Keratinocyte (primary cell): ENCODE results near the gene NKX2-2. TPM values are rescaled to one million over a fixed set of nuclear protein-coding genes. Genes with fewer than 3 reads are reported as not detected.

Experiments
- DNase-seq: peaks from one replicate; pipeline ENCODE4 v3.0.0-alpha.2; 2011; ENCODE audit warnings: low read depth, missing footprints, low spot score
- FAIRE-seq: peaks from 2 replicates; lab custom pipeline; 2011; peaks lifted over from hg19 to GRCh38; lab: Jason Lieb, UNC
- H2AFZ ChIP-seq: 2 replicates; pipeline ENCODE4 v1.6.0; 2012; ENCODE audit warnings: low read length, control low read depth, inconsistent platforms; ENCODE audit not compliant: control insufficient read depth
- H3K27ac ChIP-seq: 2 replicates; pipeline ENCODE4 v1.5.1; 2011; ENCODE audit warnings: low read length; ENCODE audit not compliant: control insufficient read depth, insufficient read depth
- H3K27me3 ChIP-seq: 3 replicates; pipeline ENCODE4 v1.6.0; 2011; ENCODE audit warnings: low read length; ENCODE audit not compliant: control insufficient read depth, insufficient read depth; ENCODE audit errors: extremely low read depth
- H3K36me3 ChIP-seq, 2 experiments: 2 replicates in 1 of 2; 3 replicates in 1 of 2; pipeline ENCODE4 v1.5.1; 2011; ENCODE audit warnings: low read length in 2 of 2, mild to moderate bottlenecking in 1 of 2; ENCODE audit not compliant: control insufficient read depth in 2 of 2, insufficient read depth in 2 of 2; ENCODE audit errors: extremely low read depth in 1 of 2
- H3K4me1 ChIP-seq: 3 replicates; pipeline ENCODE4 v1.5.1; 2011; ENCODE audit warnings: low read length; ENCODE audit not compliant: control insufficient read depth, insufficient read depth; ENCODE audit errors: extremely low read depth
- H3K4me2 ChIP-seq: 3 replicates; pipeline ENCODE4 v1.6.0; 2011; ENCODE audit warnings: low read depth, low read length; ENCODE audit not compliant: control insufficient read depth, insufficient read depth; ENCODE audit errors: extremely low read depth
- H3K4me3 ChIP-seq, 3 experiments: fragments of 200-600 bp in 1 of 3; sonication (generic) in 1 of 3; 2 replicates in 2 of 3; 3 replicates in 1 of 3; pipeline ENCODE4 v1.5.1; 2011 to 2016; ENCODE audit warnings: low read length in 3 of 3, mild to moderate bottlenecking in 3 of 3, control low read depth in 2 of 3, inconsistent platforms in 1 of 3, low read depth in 1 of 3, mixed read lengths in 1 of 3, mixed run types in 1 of 3, moderate library complexity in 1 of 3; ENCODE audit not compliant: control insufficient read depth in 2 of 3, insufficient read depth in 2 of 3; ENCODE audit errors: extremely low read depth in 1 of 3
- H3K79me2 ChIP-seq: 2 replicates; pipeline ENCODE4 v1.6.0; 2012; ENCODE audit warnings: low read length; ENCODE audit not compliant: control insufficient read depth, insufficient read depth
- H3K9ac ChIP-seq: 3 replicates; pipeline ENCODE4 v1.6.0; 2011; ENCODE audit warnings: low read length; ENCODE audit not compliant: control insufficient read depth, insufficient read depth; ENCODE audit errors: extremely low read depth
- H3K9me1 ChIP-seq: 3 replicates; pipeline ENCODE4 v1.6.0; 2011; ENCODE audit warnings: low read length; ENCODE audit not compliant: control insufficient read depth, insufficient read depth; ENCODE audit errors: extremely low read depth
- H3K9me3 ChIP-seq: 2 replicates; pipeline ENCODE4 v1.5.1; 2012; ENCODE audit warnings: low read depth, low read length; ENCODE audit not compliant: control insufficient read depth
- H4K20me1 ChIP-seq: 3 replicates; pipeline ENCODE4 v1.6.0; 2011; ENCODE audit warnings: low read length; ENCODE audit not compliant: control insufficient read depth, insufficient read depth; ENCODE audit errors: extremely low read depth
- EZH2 ChIP-seq: IDR thresholded peaks from one replicate; pipeline ENCODE4 v1.6.1; 2012; ENCODE audit warnings: inconsistent platforms, mild to moderate bottlenecking, low read length, moderate library complexity
- dilution Hi-C: fragments of 300-500 bp; cut with MboI; formaldehyde crosslinking; loops from one replicate; pipeline ENCODE4 v1.7.0; 2020; ENCODE audit warnings: low sequenced_read_pairs; ENCODE audit not compliant: extremely low pct_ligation_motif_present
- polyA plus RNA-seq, 5 experiments: library from polyadenylated mRNA; depleted of rRNA in 3 of 5; stranded (reverse) in 3 of 5; stranded (forward) in 1 of 5; unstranded in 1 of 5; fragments of >200 nt; gene quantifications; 1 replicate in 1 of 5; 2 replicates in 3 of 5; 3 replicates in 1 of 5; pipeline versions ENCODE4 v1.2.1 to v1.2.3, GENCODE V29; 2011 to 2012; ENCODE audit warnings: missing spikeins in 2 of 5, low read depth in 1 of 5, low replicate concordance in 1 of 5
- TF ChIP-seq, protein P1 (sequence below), 3 experiments: IDR thresholded peaks in 1 of 3; conservative IDR thresholded peaks in 1 of 3; optimal IDR thresholded peaks in 1 of 3; 2 replicates in 2 of 3; 3 replicates in 1 of 3; pipeline versions ENCODE3 to v1.5.1; 2011; ENCODE audit warnings: low read length in 3 of 3, mild to moderate bottlenecking in 3 of 3, moderate library complexity in 2 of 3, control low read depth in 1 of 3, inconsistent platforms in 1 of 3; ENCODE audit not compliant: insufficient read depth in 2 of 3; ENCODE audit errors: extremely low read depth in 1 of 3

Gene NKX2-2
- polyA plus RNA-seq, 1 donor (not counting 4 experiments of a cell fraction or from before 2014, with no cell fraction given) = not detected

DNA sequence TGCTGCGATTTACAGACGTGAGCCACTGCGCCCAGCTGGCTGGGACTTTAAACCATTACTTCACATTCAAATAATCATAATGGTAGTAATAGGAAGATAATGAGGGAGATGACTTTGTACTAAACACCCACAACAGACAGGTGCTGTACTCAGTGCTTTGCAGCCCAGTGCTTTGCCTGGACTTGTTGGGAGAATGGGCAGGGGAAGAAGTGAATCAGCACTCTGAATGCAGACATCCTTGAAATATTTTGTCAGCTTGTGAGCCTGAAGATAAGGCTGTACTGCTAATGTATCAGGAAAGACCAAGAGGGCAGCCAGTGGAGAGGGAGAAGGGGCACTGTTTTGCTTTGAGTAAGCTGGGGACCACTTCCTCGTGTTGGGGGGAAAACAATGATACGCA is 17.4 kb downstream of the NKX2-2 start:
- TF ChIP-seq EZH2 = no peak
- TF ChIP-seq, protein P1, sequence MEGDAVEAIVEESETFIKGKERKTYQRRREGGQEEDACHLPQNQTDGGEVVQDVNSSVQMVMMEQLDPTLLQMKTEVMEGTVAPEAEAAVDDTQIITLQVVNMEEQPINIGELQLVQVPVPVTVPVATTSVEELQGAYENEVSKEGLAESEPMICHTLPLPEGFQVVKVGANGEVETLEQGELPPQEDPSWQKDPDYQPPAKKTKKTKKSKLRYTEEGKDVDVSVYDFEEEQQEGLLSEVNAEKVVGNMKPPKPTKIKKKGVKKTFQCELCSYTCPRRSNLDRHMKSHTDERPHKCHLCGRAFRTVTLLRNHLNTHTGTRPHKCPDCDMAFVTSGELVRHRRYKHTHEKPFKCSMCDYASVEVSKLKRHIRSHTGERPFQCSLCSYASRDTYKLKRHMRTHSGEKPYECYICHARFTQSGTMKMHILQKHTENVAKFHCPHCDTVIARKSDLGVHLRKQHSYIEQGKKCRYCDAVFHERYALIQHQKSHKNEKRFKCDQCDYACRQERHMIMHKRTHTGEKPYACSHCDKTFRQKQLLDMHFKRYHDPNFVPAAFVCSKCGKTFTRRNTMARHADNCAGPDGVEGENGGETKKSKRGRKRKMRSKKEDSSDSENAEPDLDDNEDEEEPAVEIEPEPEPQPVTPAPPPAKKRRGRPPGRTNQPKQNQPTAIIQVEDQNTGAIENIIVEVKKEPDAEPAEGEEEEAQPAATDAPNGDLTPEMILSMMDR (optimal IDR thresholded peaks at IDR 0.05 in 1 of 3, IDR thresholded peaks at IDR 0.05 in 1 of 3, conservative IDR thresholded peaks at IDR 0.05 in 1 of 3; ENCODE audit: extremely low read depth in 1 of 3, insufficient read depth in 2 of 3, low read length in 3 of 3) = no peak
- no peak overlapping the region for H3K4me3 ChIP-seq
- H3K36me3 ChIP-seq = no peaks in the 10 kb centered on the region
- H4K20me1 ChIP-seq = no peaks in the 10 kb centered on the region
- H3K9me1 ChIP-seq = no peaks in the 10 kb centered on the region
- H3K79me2 ChIP-seq = no peaks in the 10 kb centered on the region
- H3K27ac ChIP-seq = no peak overlapping the region
- H3K9me3 ChIP-seq = no peaks in the 10 kb centered on the region
- no peak overlapping the region for H3K9ac ChIP-seq
- H2AFZ ChIP-seq = no peak overlapping the region
- H3K27me3 ChIP-seq = no peaks in the 10 kb centered on the region
- peaks cover 3% of the 10 kb centered on the region for H3K4me1 ChIP-seq
- dilution Hi-C loops = no loop called here
- FAIRE-seq (peak; percentile 88), DNase-seq (no peak)
- H3K4me2 ChIP-seq = no peak overlapping the region

DNA sequence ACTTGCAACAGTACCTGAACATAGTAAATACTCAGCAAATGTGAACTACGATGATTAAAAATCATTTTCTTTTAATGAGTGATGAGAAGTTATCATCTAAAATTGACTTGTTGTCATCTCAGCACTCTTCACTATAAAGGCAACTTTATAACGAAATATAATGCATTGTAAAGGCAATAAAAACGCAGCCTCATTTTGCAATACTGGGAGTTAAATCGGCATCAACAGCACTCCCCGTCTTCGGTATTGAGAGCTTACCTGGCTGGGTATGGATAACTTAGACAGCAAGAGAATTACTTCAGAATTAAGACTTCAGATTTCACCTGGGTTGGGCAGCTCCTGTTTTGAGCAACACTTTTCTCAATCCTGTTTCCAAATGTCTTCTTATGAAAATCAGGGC is 20.8 kb downstream of the NKX2-2 start:
- dilution Hi-C loops = no loop called here
- FAIRE-seq = no peak
- Histone ChIP-seq H3K9me3 (no peaks in the 10 kb centered on the region), H3K4me1 (peaks cover 3% of the 10 kb centered on the region), H3K27ac (no peak overlapping the region), H3K36me3 (no peaks in the 10 kb centered on the region), H3K9me1 (no peaks in the 10 kb centered on the region), H3K27me3 (peaks cover 9% of the 10 kb centered on the region), H3K4me3 (no peak overlapping the region), H4K20me1 (no peaks in the 10 kb centered on the region), H2AFZ (no peak overlapping the region), H3K4me2 (no peak overlapping the region), H3K79me2 (no peaks in the 10 kb centered on the region), H3K9ac (no peak overlapping the region)
- DNase-seq = no peak
- no peak for TF ChIP-seq EZH2
- TF ChIP-seq, protein P1 (optimal IDR thresholded peaks at IDR 0.05 in 1 of 3, IDR thresholded peaks at IDR 0.05 in 1 of 3, conservative IDR thresholded peaks at IDR 0.05 in 1 of 3; ENCODE audit: extremely low read depth in 1 of 3, insufficient read depth in 2 of 3, low read length in 3 of 3) = no peak
